WERI-Rb-1 (cell line): ENCODE results near the gene CCDC47.

Experiments used
- DNase-seq: peaks from one replicate; pipeline ENCODE4 v3.0.0-alpha.2; 2020
- H3K27ac ChIP-seq: fragments of 250-450 bp; sonication (Bioruptor Pico); 2 replicates; pipeline ENCODE4 v1.5.1; 2020; ENCODE audit warnings: mild to moderate bottlenecking, moderate library complexity
- H3K27me3 ChIP-seq: fragments of 250-450 bp; sonication (Bioruptor Pico); 2 replicates; pipeline ENCODE4 v1.5.1; 2021; ENCODE audit warnings: mild to moderate bottlenecking, low read depth, moderate library complexity; ENCODE audit not compliant: insufficient read depth, severe bottlenecking
- H3K36me3 ChIP-seq: fragments of 250-450 bp; sonication (Bioruptor Pico); 2 replicates; pipeline ENCODE4 v1.5.1; 2020; ENCODE audit warnings: mild to moderate bottlenecking, moderate library complexity
- H3K4me3 ChIP-seq: 2 replicates; pipeline ENCODE4 v1.5.1; 2011; ENCODE audit warnings: low read depth, mild to moderate bottlenecking, control low read depth, low read length
- H3K9me3 ChIP-seq: fragments of 250-450 bp; sonication (Bioruptor Pico); 2 replicates; pipeline ENCODE4 v1.5.1; 2021; ENCODE audit warnings: mild to moderate bottlenecking, moderate library complexity; ENCODE audit not compliant: severe bottlenecking
- CTCF ChIP-seq: IDR thresholded peaks from 2 replicates; pipeline ENCODE4 v1.5.1; 2011; ENCODE audit warnings: low read depth, mild to moderate bottlenecking, control low read depth, inconsistent platforms, low read length

The CCDC47 gene

GRCh38 chr17:63773272-63774140 is at the start of gene CCDC47:
CCDC47 (minus strand) TSS chr17:63773597; CDS start chr17:63766175, 7,422 bp downstream.
- H3K9me3 ChIP-seq = no peaks in the 10 kb centered on the region
- peaks cover 61% of the 10 kb centered on the region for H3K36me3 ChIP-seq
- H3K27me3 ChIP-seq = no peaks in the 10 kb centered on the region
- no peak for TF ChIP-seq CTCF
- peak within 1 kb of the TSS; percentile 94 for H3K4me3 ChIP-seq
- DNase-seq = peak; percentile 100
- peak within 1 kb of the TSS; percentile 98 for H3K27ac ChIP-seq

DNA sequence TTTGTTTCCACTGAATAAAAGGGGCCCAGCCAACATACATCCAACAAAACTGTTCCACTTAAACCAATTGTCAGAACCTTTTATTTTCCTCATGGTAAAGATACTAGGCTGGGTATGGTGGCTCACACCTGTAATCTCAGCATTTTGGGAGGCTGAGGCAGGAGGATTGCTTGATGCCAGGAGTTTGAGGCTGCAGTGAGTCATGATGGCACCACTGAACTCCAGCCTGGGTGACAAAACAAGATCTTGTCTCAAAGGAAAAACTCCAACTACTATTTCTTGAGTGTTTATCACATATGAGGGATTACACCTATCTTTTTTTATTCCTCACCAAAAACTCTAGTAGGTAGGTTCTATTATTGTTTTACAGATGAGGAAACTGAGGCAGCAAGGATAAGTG is 49.1 kb upstream of the CCDC47 start:
- H3K27me3 ChIP-seq = no peaks in the 10 kb centered on the region
- H3K9me3 ChIP-seq = no peaks in the 10 kb centered on the region
- H3K36me3 ChIP-seq = peaks cover 83% of the 10 kb centered on the region
- H3K4me3 ChIP-seq = no peak overlapping the region
- H3K27ac ChIP-seq = no peak overlapping the region
- TF ChIP-seq CTCF = no peak
- DNase-seq = no peak

- no peak for TF ChIP-seq CTCF
- no peaks in the 10 kb centered on the region for H3K27me3 ChIP-seq
- peaks cover 88% of the 10 kb centered on the region for H3K36me3 ChIP-seq
- H3K4me3 ChIP-seq = no peak overlapping the region
- DNase-seq = no peak
- no peak overlapping the region for H3K27ac ChIP-seq
- H3K9me3 ChIP-seq = no peaks in the 10 kb centered on the region
Measured at GRCh38 chr17:63821804-63822203, 48.4 kb upstream of the CCDC47 start.

- Histone ChIP-seq H3K4me3 (no peak overlapping the region), H3K36me3 (peaks cover 95% of the 10 kb centered on the region), H3K27ac (no peak overlapping the region), H3K27me3 (no peaks in the 10 kb centered on the region), H3K9me3 (no peaks in the 10 kb centered on the region)
- no peak for TF ChIP-seq CTCF
- DNase-seq = no peak
Measured at GRCh38 chr17:63820963-63821561, 47.7 kb upstream of the CCDC47 start.

DNA sequence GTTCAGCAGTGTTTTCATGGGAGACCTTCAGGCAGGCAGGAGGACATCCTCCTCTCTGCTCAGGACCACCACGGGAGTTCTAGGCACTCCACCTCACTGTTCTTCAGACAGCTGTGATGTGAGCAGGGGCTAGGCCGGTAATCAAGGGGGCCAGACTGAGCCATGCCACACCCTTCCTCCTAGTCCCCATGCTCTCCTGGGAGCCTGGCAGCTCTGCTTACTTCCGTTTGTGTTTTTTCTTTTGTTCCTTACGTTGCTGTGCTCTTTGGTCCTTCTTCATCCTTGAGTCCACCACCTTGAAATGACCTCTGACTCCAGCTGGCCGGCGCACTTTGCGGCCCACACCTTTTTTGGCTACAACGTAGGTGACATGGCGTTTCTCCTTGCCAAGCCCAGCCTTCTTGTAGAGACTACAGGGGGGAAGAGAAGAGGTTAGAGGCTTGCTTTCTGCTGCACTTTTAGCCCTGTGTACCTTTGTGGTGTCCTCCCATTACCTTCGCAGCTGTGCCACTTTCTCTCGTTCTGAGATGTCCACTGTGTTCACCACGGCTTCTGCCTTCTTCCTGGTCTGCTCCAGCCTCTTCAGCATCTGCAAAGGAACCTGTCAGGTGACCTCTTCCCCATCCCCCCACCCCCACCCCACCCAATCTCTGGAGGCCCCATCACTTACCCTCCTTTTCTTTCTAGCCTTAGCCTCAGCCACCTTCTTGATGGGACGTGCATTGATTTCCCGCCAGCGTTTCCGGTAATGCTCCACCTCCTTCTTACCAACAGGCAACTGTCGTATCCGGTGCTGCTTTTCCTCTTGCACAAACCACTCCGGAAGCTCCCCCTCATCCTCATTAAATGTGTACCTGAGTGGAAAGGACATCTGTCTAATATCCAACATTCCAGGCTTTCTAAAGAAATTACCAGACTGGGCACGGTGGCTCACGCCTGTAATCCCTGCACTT is 46.5 kb upstream of the CCDC47 start:
- Histone ChIP-seq H3K36me3 (peaks cover 97% of the 10 kb centered on the region), H3K4me3 (no peak overlapping the region), H3K27ac (no peak overlapping the region), H3K9me3 (no peaks in the 10 kb centered on the region), H3K27me3 (no peaks in the 10 kb centered on the region)
- no peak for DNase-seq
- no peak for TF ChIP-seq CTCF
